A549 treated with ZK216348 at 1 μM for 4 hours (cell line): ENCODE measurements around the gene MYT1. TPM values are rescaled to one million over a fixed set of nuclear protein-coding genes. Genes with fewer than 3 reads are reported as not detected.

Source experiments
- total RNA-seq: library from RNA; stranded (reverse); fragments of 200-300 nt; extraction: Qiagen RNA extraction; gene quantifications from 5 replicates; pipeline ENCODE4 v1.2.3, GENCODE V29; 2022; ENCODE audit warnings: low read depth

MYT1 gene
- 0.08 to 0.93 TPM (median 0.44 TPM) in 5 replicates for total RNA-seq

DNA sequence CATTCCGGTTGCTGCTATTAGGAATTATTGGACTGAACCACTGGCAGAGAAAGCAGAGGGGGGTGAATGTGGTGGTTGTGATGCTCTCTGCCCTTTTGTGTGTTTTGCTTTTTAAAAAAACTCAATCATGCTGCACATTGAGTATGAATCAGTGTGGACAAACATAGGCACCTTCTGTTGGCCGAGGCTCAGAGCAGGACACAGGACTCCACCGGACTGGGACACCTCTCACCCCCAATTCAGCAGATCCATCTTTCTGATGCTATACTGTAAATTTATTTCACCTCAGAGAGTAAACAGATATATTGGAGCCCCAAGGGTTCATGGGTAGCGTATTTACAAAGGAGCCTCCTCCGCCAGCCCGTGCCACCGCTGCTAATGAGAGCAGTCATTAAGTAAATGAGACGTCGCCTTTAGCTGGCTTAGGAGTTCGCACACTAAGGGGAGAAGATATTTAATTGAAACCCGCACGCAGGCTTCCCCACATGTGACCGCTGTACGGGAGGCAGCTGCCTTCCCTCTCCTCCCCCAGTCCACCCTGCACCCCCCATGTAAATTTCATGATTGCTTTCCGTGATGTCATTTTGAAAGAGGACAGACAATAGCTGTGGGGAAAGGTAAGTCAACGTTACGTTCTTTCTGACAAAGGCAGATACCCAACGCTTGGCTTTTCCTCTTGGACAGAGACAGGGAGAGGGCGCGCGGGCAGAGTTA lies at the start of gene MYT1:
TSS of gene MYT1 (plus strand) at position 330 of the 714 bp plus-strand sequence. CDS start 34,410 bp downstream, outside the sequence.

DNA sequence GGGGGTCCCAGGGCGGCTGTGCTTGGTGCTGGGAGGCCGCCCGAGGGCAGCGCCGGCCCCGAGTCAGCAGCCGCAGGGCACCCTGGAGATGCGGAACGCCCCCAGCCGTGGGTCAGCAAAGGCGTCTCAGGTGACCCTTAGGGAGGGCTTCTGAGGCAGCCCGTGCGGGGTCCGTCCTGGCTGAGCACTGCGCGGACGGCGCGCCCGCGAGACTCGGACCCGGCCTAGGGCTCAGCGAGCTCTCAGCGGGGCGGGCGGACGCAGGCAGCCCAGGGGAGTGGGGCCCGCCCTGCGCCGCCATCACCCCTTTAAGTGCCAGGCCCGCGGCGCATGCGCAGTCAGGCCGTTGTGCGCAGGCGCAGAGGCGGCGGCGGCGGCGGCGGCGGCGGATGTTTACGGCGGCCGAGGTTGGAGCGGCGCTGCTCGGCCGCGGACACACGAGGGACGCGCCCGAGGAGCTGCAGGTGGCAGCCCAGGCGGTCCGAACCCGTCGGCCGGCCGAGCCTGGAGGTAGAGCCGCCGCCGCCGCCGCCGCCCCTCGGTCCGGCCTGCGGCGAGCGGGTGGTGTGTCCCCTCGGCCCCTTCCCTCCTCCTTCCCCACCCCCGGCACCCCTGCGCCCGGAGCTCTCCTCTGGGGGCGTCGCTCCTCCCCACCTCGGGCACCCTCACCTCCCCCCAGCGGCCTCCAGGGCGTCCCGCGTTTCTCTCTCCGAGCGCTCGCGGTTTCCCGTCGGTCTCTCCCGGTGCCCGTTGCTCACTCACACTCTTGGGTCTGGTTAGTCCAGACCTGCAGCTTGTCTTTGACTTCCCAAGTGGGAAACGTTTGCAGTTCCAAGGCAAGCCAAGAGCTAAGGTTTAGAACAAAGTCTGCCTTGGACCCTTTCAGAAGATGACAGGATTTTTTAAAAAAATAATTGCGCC lies 91.4 kb downstream of the MYT1 start, which contains the start of gene PCMTD2:
TSS of gene PCMTD2 (plus strand) at position 388 of the 921 bp plus-strand sequence. CDS start 4,218 bp downstream, outside the sequence.

Other genes starting within 250 kb of the MYT1 start
- 18.2 to 41.0 TPM (median 34.4 TPM) in 5 replicates for gene UCKL1, start 208.0 kb upstream of the MYT1 start, total RNA-seq
- 7.3 to 14.2 TPM (median 13.0 TPM) in 5 replicates for gene ZNF512B, start 194.5 kb upstream of the MYT1 start, total RNA-seq
- not detected in 5 replicates for gene SAMD10, start 184.8 kb upstream of the MYT1 start, total RNA-seq
- gene PRPF6, start 183.3 kb upstream of the MYT1 start, total RNA-seq, result 44.5 to 60.4 TPM (median 57.8 TPM) in 5 replicates
- gene C20orf204, start 128.3 kb upstream of the MYT1 start, total RNA-seq, result 0.13 to 0.54 TPM (median 0.42 TPM) in 5 replicates
- 1.4 to 3.4 TPM (median 2.6 TPM) in 5 replicates for gene SOX18, start 114.8 kb upstream of the MYT1 start, total RNA-seq
- 32.5 to 53.6 TPM (median 47.9 TPM) in 5 replicates for gene TCEA2, start 101.3 kb upstream of the MYT1 start, total RNA-seq
- gene RGS19, start 84.9 kb upstream of the MYT1 start, total RNA-seq, result 16.3 to 29.0 TPM (median 26.0 TPM) in 5 replicates
- 0.46 to 0.98 TPM (median 0.70 TPM) in 5 replicates for gene OPRL1, start 84.4 kb upstream of the MYT1 start, total RNA-seq
- 1.3 to 1.8 TPM (median 1.6 TPM) in 4 of 5 replicates, not detected in the other for gene LKAAEAR1, start 80.1 kb upstream of the MYT1 start, total RNA-seq
- not detected in 5 replicates for gene NPBWR2, start 56.9 kb upstream of the MYT1 start, total RNA-seq
- gene PCMTD2, start 91.3 kb downstream of the MYT1 start, total RNA-seq, result 8.4 to 14.4 TPM (median 12.4 TPM) in 5 replicates